Middle frontal gyrus (tissue), 1 donor: ENCODE data around the gene KCNC1.

Experiments used
- DNase-seq: peaks from one replicate; pipeline ENCODE4 v3.0.0-alpha.2; 2015; ENCODE audit warnings: low spot score; ENCODE audit errors: extremely low spot score

KCNC1 gene

GRCh38 chr11:17736930-17737817, 2.6 kb downstream of the KCNC1 start:
- no peak for DNase-seq

- DNase-seq, result no peak
These were observed 3.8 kb downstream of the KCNC1 start for GRCh38 chr11:17738151-17738973.

GRCh38 chr11:17739945-17740338, 5.4 kb downstream of the KCNC1 start:
- DNase-seq, result no peak

GRCh38 chr11:17740649-17741235, 6.2 kb downstream of the KCNC1 start:
- no peak for DNase-seq

- DNase-seq, result no peak
These were observed 6.9 kb downstream of the KCNC1 start for GRCh38 chr11:17741487-17741886.

- DNase-seq, result no peak
These were observed 7.4 kb downstream of the KCNC1 start for GRCh38 chr11:17742019-17742418.

- no peak for DNase-seq
These were observed 8.6 kb downstream of the KCNC1 start for GRCh38 chr11:17743026-17743807.

- DNase-seq, result no peak
These were observed 9.2 kb downstream of the KCNC1 start for GRCh38 chr11:17743808-17744119.

GRCh38 chr11:17744151-17744940, 9.8 kb downstream of the KCNC1 start:
- DNase-seq, result no peak

GRCh38 chr11:17745023-17745772, 10.6 kb downstream of the KCNC1 start:
- DNase-seq, result no peak

GRCh38 chr11:17746096-17746495, 11.5 kb downstream of the KCNC1 start:
- no peak for DNase-seq

- DNase-seq, result no peak
These were observed 12.8 kb downstream of the KCNC1 start for GRCh38 chr11:17747131-17747955.

GRCh38 chr11:17748044-17748443, 13.5 kb downstream of the KCNC1 start:
- DNase-seq, result no peak

GRCh38 chr11:17748761-17749721, 14.5 kb downstream of the KCNC1 start:
- no peak for DNase-seq

GRCh38 chr11:17750013-17750800, 15.6 kb downstream of the KCNC1 start:
- no peak for DNase-seq

GRCh38 chr11:17750801-17751165, 16.2 kb downstream of the KCNC1 start:
- no peak for DNase-seq

- DNase-seq, result no peak
These were observed 17.0 kb downstream of the KCNC1 start for GRCh38 chr11:17751558-17751957.
